Tibial artery (tissue), 4 donors: ENCODE results near the gene GBP5.
A peak's percentile ranks its signal among the peaks of the same experiment; 100 is the strongest.

Experiments used
- DNase-seq, 2 donors: peaks; one replicate each; pipeline ENCODE4 v3.0.0-alpha.2; 2019
- H3K27ac ChIP-seq, 2 donors: fragments of 200-600 bp; sonication (generic) in 1 of 2; 1 replicate in 1 of 2; 2 replicates in 1 of 2; pipeline ENCODE4 v1.5.1; 2018 to 2019; ENCODE audit warnings: mild to moderate bottlenecking in 1 of 2
- H3K27me3 ChIP-seq, 2 donors: fragments of 200-600 bp; sonication (generic) in 1 of 2; one replicate each; pipeline versions ENCODE4 v1.5.1 to v1.6.0; 2016 to 2019
- H3K36me3 ChIP-seq, 3 donors: fragments of 200-600 bp; sonication (generic) in 2 of 3; one replicate each; pipeline ENCODE4 v1.5.1; 2016 to 2019; ENCODE audit warnings: mild to moderate bottlenecking in 2 of 3
- H3K4me1 ChIP-seq, 4 donors: fragments of 200-600 bp; sonication (generic) in 2 of 4; 1 replicate in 3 of 4; 2 replicates in 1 of 4; pipeline ENCODE4 v1.5.1; 2016 to 2019
- H3K4me3 ChIP-seq, 2 donors: fragments of 200-600 bp; sonication (generic) in 1 of 2; 1 replicate in 1 of 2; 2 replicates in 1 of 2; pipeline ENCODE4 v1.5.1; 2018 to 2019; ENCODE audit warnings: mild to moderate bottlenecking in 2 of 2
- H3K9me3 ChIP-seq, 3 donors: fragments of 200-600 bp; sonication (generic) in 1 of 3; one replicate each; pipeline ENCODE4 v1.5.1; 2016 to 2019
- intact Hi-C: fragments of 100-400 bp; cut with DNase I; formaldehyde crosslinking; loops from one replicate; pipeline ENCODE4 v1.15.0; 2023; ENCODE audit warnings: low total_unique reads
- TF ChIP-seq, protein P1 (sequence below), 2 experiments: fragments of 200-600 bp in 1 of 2; fragments of 450-650 bp in 1 of 2; IDR thresholded peaks; one replicate each; pipeline ENCODE4 v1.5.1; 2017 to 2019; ENCODE audit warnings: antibody characterized with exemption in 2 of 2, mild to moderate bottlenecking in 1 of 2, moderate library complexity in 1 of 2

Gene GBP5

DNA sequence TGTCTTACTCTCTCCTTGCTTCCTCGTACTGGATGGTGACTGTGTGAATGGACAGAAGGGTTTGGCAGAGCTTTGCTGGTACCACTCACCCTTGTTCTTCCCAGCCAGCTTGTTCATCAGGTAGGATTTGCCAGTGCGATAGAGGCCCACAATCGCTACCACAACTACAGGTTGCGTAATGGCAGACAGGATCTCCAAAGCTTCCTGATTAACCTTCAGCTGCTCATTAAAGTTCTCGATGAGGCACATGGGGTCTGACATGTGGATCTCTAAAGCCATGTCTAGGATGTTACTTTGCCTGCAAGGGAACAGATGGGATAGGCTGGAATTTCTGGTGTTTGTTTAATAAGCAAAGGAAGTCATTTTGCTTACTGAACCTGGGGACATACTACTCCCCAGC, 3.4 kb downstream of the GBP5 start:
- Histone ChIP-seq H3K36me3 (no peaks in the 10 kb centered on the region), H3K27ac (no peak overlapping the region), H3K4me1 (peaks cover 0 to 13% (median 2%) of the 10 kb centered on the region in 4 donors), H3K27me3 (no peaks in the 10 kb centered on the region), H3K9me3 (no peaks in the 10 kb centered on the region), H3K4me3 (no peak overlapping the region)
- intact Hi-C loops: no loop called here
- TF ChIP-seq, protein P1, sequence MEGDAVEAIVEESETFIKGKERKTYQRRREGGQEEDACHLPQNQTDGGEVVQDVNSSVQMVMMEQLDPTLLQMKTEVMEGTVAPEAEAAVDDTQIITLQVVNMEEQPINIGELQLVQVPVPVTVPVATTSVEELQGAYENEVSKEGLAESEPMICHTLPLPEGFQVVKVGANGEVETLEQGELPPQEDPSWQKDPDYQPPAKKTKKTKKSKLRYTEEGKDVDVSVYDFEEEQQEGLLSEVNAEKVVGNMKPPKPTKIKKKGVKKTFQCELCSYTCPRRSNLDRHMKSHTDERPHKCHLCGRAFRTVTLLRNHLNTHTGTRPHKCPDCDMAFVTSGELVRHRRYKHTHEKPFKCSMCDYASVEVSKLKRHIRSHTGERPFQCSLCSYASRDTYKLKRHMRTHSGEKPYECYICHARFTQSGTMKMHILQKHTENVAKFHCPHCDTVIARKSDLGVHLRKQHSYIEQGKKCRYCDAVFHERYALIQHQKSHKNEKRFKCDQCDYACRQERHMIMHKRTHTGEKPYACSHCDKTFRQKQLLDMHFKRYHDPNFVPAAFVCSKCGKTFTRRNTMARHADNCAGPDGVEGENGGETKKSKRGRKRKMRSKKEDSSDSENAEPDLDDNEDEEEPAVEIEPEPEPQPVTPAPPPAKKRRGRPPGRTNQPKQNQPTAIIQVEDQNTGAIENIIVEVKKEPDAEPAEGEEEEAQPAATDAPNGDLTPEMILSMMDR (IDR thresholded peaks at IDR 0.05): no peak
- DNase-seq: no peak

DNA sequence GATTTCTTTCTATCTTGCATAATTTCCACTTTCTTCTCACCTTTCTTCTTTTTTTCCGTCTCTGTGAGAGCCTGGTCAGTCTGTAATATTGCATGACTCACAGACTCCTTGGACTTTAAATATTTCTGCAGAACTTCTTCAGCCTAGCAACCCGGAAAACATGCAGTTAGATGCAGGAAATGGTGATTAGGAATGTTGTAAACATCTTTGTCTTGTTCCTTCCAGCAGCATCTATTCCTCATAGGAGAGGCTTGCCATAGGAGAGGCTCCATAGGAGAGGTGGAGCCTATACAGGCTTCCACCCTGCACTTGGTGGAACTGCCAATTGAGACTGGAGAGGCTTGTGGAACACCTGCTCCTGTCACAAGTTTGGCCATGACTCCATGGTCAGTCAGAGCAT, 10.0 kb downstream of the GBP5 start:
- TF ChIP-seq, protein P1 (IDR thresholded peaks at IDR 0.05): no peak
- Histone ChIP-seq H3K4me1 (peaks cover 0 to 31% (median 7%) of the 10 kb centered on the region in 4 donors), H3K27me3 (no peaks in the 10 kb centered on the region), H3K4me3 (peak overlapping the region; percentile 24 to 33), H3K27ac (no peak overlapping the region), H3K36me3 (no peaks in the 10 kb centered on the region), H3K9me3 (no peaks in the 10 kb centered on the region)
- DNase-seq: no peak
- intact Hi-C loops: no loop called here

DNA sequence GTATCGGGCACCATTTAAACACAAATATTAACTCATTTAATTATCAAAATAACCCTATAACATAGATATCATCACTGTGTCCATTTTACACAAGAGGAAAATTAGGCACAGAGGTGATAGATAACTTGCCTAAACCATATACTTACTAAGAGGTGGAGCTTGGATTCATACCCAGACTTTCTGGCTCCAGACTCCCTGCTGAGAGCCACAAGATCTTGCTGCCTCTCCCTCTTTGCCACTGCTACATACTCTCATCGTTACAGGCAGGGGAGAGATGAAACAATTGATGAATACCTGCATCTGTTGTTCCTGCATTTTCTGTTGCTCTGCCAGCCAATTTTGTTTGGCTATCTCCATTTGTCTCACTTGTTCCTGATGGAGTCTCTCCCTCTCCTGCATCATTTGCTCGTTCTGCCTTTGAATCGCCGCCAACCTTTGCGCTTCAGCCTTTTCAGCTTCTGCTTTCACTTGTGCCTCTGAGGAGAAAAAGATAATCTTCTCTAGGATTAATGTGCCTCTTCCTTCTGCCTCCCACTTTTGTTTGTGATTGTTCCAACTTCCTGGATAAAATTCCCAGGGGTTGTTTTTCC, 10.6 kb downstream of the GBP5 start:
- TF ChIP-seq, protein P1 (IDR thresholded peaks at IDR 0.05): no peak
- Histone ChIP-seq H3K4me3 (peak overlapping the region; percentile 24 to 33), H3K9me3 (no peaks in the 10 kb centered on the region), H3K4me1 (peaks cover 0 to 31% (median 7%) of the 10 kb centered on the region in 4 donors), H3K36me3 (no peaks in the 10 kb centered on the region), H3K27me3 (no peaks in the 10 kb centered on the region), H3K27ac (no peak overlapping the region)
- DNase-seq: no peak
- intact Hi-C loops: no loop called here

- Histone ChIP-seq H3K27ac (peak overlapping the region; percentile 21 to 40), H3K9me3 (no peaks in the 10 kb centered on the region), H3K4me1 (peaks cover 0 to 31% (median 7%) of the 10 kb centered on the region in 4 donors), H3K27me3 (no peaks in the 10 kb centered on the region), H3K36me3 (no peaks in the 10 kb centered on the region), H3K4me3 (no peak overlapping the region)
- DNase-seq: no peak
- intact Hi-C loops: no loop called here
- TF ChIP-seq, protein P1 (IDR thresholded peaks at IDR 0.05): no peak
These were observed 11.9 kb downstream of the GBP5 start for GRCh38 chr1:89260566-89261255.

DNA sequence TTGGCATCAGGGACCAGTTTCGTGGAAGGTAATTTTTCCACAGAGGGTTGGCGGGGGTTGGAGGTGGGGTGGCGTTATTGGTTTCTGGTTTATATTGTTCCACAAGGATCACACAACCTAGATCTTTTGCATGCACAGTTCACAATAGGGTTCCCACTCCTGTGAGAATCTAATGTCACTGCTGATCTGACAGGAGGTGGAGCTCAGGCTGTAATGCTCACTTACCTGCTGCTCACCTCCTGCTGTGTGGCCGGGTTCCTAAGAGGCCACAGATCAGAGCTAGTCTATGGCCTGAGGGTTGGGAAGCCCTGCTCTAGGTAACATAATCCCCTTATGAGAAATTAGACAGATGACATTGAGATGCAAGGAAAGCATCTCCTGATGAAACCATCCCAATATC, 12.6 kb downstream of the GBP5 start:
- Histone ChIP-seq H3K27ac (peak overlapping the region in 1 of 2 donors; percentile 33), H3K4me1 (peaks cover 0 to 31% (median 7%) of the 10 kb centered on the region in 4 donors), H3K36me3 (no peaks in the 10 kb centered on the region), H3K9me3 (no peaks in the 10 kb centered on the region), H3K4me3 (no peak overlapping the region), H3K27me3 (no peaks in the 10 kb centered on the region)
- no peak for DNase-seq
- TF ChIP-seq, protein P1 (IDR thresholded peaks at IDR 0.05): no peak
- intact Hi-C loops: no loop called here
